M059J (cell line): ENCODE data around the gene TCERG1L. TPM values are rescaled to one million over a fixed set of nuclear protein-coding genes. Genes with fewer than 3 reads are reported as not detected.
"Not testable (repeated sequence)": the region's sequence is repeated elsewhere in the genome, so short reads cannot be mapped to it uniquely, and the experiment has no call there.

ENCODE experiments used
- DNase-seq: peaks from one replicate; pipeline ENCODE4 v3.0.0-alpha.2; 2012; ENCODE audit warnings: low read depth
- total RNA-seq: library from RNA; depleted of rRNA; stranded (reverse); fragments of >200 nt; shearing (Covaris generic); gene quantifications from 2 replicates; pipeline ENCODE4 v1.2.3, GENCODE V29; 2014

TCERG1L gene
- total RNA-seq, 1 experiment from 2014 or later: not detected

DNA sequence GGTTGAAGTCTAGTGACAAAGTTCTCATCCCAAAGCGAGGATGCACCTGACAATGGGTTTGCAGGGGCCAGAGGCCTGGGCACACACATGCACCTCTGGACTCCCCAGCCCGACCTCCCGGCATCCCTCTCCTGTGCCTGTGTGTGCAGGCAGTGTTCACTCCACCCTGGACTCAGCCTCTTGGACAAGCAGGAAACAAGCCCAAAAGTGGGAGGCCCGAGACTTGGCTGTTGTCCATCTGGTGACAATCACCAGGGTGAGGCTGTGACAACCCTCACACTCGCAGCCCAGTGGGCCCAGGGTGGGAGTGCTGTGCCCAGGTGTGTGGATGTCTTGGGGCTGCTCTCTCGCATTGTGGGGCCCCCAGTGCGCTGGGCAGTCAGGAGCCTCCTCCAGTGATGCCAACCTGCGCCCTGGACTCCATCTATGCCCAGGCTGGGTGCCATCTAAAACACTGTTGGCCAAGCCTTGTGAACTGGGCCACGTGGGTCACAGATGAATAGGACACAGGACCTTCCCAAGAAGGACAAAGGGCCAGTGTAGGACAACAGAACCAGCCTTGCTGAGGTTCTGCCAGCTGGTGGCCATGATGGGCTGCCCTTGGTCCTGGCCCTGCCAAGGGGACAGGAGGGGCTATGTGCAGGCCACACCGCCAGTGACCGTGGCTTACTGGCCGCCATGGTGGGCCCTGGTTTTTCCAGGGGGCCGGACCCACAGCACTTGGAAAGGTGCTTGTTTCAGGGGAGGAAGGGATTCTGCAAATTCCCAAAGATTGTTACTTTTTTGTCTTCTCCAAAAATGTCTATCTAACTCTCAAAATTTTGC lies 144.3 kb downstream of the TCERG1L start:
- DNase-seq: no peak

GRCh38 chr10:131166486-131166885 lies 145.0 kb downstream of the TCERG1L start:
- no peak for DNase-seq

DNA sequence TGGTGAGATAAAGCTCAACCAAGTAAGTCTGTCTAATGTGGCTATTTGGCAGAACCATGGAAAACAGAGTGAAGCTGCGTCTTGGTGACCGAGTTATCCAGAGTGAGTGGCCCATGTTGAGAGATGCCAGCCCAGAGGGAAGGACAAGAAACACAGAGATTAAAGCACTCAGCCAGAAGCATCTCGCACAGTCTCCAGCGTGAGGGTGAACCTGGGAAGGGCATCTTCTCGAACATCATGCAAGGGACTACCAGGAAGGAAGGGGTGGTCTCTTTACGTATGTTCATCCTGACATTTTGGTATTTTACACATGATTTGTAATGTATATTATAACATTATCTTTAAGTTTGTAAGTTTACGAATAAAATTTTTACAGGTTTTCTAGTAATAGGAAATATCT lies 146.4 kb downstream of the TCERG1L start:
- no peak for DNase-seq

- DNase-seq: no peak
These were observed 148.4 kb downstream of the TCERG1L start for GRCh38 chr10:131162866-131163843.

- DNase-seq: no peak
These were observed 149.3 kb downstream of the TCERG1L start for GRCh38 chr10:131162211-131162610.

GRCh38 chr10:131161087-131161486 lies 150.4 kb downstream of the TCERG1L start:
- no peak for DNase-seq

DNA sequence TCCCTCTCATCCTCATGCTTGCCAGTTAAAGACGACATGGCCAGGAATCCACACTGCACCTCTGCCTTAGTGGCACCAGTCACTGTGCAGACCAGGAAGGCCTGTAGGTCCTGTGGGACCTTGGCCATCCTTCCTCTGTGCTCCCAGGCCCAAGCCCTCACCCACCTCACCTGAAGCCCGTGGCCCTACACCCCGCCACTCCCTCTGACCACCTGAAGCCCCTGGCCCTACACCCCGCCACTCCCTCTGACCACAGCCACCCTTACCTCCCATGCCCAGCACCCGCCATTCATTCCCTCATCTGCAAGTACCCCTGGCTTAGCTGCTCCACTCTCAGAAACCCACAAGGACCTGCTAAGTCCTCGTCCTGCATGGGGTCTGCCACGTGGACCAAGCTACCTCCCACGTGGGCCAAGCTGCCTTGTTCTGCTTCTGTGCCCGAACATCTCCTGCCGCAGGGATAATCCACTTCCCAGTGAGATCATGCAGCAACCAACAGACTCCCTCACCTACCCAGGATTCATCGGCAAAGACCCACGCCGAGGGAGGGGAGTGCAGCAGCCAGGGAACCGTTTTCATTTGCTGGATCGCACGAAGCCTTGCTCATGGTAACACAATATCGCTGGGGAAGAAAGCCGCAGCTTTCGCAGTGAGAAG lies 151.2 kb downstream of the TCERG1L start:
- DNase-seq: no peak

- no peak for DNase-seq
These were observed 151.8 kb downstream of the TCERG1L start for GRCh38 chr10:131159771-131160170.

- no peak for DNase-seq
These were observed 152.8 kb downstream of the TCERG1L start for GRCh38 chr10:131158695-131159094.

- no peak for DNase-seq
These were observed 153.6 kb downstream of the TCERG1L start for GRCh38 chr10:131157899-131158298.

DNA sequence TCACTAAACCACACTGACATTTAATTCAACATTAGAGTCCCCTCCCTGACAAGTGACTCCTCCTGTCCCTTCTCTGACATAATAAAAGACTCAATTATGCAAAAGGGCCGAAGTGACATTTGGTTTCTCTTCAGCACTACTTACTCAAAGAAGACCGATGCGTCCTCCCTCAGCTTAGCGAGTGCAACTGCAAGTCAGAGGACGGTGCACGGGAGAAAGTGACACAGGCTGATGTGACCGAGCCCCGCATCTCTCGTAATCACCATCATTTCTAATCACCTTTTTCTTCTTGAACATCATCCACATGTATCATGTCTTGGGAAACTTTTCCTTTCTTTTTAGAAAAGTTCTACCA lies 155.7 kb downstream of the TCERG1L start:
- no peak for DNase-seq

DNA sequence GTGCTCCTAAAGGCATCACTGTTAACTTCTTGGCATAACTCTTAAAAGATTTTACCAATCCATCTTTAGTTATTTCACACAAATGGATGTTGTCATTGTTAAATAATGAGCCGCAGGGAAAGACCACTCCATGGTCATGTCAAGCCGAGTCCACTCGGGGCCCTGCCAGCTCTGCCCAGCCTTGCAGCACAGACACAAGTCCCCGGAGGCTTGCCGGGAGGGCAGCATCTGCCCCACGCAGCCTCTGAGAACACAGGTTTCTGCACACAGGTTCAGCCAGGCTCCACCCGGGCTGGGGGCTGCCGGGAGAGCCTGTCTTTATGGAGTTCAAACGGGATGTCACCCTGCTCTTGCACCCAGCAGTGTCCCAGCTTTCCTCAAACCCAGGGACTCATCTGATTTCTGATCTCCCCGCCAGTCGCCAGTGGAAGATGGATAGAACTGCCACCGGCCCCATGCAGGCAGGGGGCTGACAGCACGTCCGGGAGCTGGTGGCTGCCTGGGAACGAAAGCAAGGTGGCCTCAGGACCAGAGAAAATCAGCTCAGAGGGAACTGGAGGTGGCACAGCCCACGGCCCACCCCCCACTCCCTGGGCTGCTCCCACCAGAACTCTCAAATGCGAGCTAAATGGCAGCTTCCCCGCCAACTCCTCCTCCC lies 156.2 kb downstream of the TCERG1L start:
- no peak for DNase-seq

GRCh38 chr10:131154306-131155025 lies 157.1 kb downstream of the TCERG1L start:
- DNase-seq: no peak

- DNase-seq: not testable (repeated sequence)
These were observed 159.1 kb downstream of the TCERG1L start for GRCh38 chr10:131152456-131152855.

DNA sequence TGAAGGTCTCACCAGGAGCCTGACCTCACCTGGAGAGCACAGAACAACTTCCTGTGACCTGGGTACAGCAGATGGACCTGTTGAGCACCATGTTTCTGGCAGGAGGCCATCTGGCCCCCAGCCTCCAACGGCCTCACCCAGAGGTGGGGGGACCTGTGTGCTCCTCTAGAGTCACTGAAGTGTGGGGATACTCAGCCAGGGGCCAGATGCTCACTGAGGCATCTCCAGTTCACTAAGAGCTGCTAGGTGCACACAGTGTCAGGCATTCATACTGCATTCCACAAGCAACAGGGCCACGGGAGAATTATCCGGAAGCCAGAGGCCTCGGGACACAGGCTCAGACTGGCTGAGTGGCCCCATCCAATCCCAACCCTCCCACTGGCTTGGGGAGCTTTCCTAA lies 161.4 kb downstream of the TCERG1L start:
- DNase-seq: no peak

GRCh38 chr10:131149586-131149985 lies 161.9 kb downstream of the TCERG1L start:
- no peak for DNase-seq

GRCh38 chr10:131149111-131149510 lies 162.4 kb downstream of the TCERG1L start:
- no peak for DNase-seq

- DNase-seq: no peak
These were observed 163.3 kb downstream of the TCERG1L start for GRCh38 chr10:131148270-131148669.

DNA sequence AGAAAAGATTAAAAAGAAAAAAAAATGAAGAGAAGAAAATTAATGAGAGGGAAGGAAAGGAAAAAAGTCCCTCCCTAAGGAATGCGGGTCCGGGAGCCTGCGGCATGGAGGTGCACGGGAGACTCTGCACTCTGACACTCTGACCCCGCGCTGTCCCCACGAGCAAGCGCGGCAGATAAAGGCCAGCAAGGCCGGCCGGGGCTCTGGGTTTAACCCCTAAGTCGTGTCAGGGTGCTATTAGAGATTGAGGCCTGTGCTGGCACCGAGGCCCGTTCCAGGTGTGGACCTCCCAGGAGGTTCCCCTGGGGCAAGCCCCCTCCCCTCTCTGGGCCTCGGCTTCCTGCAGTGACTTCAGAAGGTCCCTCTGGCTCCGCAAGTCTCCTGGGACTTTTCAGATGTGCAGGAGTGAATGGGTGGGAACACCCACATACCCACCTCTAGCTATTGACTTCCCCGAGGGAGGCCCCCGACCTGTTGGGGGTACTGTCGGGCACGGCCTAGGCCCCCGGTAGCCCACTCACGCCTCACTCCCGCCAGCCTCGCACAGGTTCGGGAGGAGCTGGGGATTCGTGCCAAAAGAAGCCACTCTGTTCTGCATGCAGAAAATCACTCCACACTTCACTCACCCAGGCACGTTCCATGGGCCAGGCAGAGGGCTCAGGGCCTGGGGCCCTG lies 164.1 kb downstream of the TCERG1L start:
- no peak for DNase-seq

DNA sequence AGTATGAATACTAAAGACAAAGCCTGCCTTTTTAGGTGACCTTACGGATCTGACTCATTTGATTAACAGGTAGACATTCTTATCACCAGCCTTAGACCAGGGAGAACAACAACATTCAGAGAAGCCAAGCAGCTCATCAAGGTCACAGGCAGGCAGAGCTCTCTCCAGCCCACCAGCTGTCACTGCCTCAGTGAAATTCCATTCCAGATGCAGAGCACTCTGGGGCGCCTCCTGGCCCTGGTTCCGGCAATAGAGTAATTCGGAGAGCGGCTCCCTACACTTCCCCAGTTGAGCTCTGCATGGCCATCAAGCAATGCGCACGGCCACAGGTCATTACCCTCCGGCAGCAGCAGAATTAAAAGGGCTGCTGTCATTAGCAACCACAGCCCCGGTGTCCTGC lies 164.7 kb downstream of the TCERG1L start:
- no peak for DNase-seq
